ENCODE measurements around the gene ZBTB17.

DNA sequence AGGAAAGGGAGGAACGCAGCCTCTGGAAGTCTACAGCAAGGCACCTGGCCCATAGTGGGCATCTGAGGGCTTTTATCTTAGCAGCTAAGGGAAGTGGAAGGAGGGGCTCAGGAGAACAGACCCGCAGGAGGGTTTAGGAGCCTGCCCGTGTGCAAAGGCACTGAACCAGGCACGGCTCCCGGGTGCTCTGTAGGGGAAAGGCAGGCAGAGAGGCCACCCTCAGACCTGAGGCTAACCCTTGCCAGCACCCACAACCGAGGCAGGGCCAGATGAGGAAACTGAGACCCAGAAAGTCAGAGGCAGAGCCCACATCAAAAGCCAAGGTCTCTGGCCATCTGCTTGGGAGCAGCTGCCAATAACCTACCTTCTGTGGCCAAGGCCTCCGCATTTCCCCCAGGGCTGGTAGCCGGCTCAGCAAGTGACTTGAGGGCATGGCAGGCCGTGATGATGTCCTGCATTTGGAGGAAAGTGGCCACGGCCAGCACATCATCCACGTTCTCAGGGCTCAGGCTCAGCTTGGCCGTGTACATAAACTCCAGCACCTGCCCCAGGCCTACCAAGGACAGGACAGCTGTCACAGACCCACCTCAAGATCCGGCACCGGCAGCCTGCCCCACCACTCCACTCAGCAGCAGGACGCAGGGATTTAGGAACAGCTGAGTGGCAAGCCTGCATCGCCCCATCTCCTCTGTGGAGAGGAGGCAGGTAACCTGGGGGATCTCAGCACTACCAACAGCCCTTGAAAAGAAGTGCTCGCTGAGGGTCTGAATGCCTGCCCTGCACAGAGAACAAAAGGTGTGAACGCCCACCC is 29.1 kb downstream of the ZBTB17 start:
- TF ChIP-seq, protein P1, sequence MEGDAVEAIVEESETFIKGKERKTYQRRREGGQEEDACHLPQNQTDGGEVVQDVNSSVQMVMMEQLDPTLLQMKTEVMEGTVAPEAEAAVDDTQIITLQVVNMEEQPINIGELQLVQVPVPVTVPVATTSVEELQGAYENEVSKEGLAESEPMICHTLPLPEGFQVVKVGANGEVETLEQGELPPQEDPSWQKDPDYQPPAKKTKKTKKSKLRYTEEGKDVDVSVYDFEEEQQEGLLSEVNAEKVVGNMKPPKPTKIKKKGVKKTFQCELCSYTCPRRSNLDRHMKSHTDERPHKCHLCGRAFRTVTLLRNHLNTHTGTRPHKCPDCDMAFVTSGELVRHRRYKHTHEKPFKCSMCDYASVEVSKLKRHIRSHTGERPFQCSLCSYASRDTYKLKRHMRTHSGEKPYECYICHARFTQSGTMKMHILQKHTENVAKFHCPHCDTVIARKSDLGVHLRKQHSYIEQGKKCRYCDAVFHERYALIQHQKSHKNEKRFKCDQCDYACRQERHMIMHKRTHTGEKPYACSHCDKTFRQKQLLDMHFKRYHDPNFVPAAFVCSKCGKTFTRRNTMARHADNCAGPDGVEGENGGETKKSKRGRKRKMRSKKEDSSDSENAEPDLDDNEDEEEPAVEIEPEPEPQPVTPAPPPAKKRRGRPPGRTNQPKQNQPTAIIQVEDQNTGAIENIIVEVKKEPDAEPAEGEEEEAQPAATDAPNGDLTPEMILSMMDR (IDR thresholded peaks at IDR 0.05; ENCODE audit: poor library complexity): no peak
- no peak for TF ChIP-seq EZH2 (IDR thresholded peaks at IDR 0.05; ENCODE audit: borderline replicate concordance)

Measured in hepatocyte (in vitro differentiated cells).